ENCODE data around the gene DIRAS2. TPM values are rescaled to one million over a fixed set of nuclear protein-coding genes. Genes with fewer than 3 reads are reported as not detected.

Gene DIRAS2
- total RNA-seq, 1 experiment from 2014 or later = not detected

GRCh38 chr9:90647843-90648242, 5.2 kb upstream of the DIRAS2 start:
- DNase-seq = no peak
- ChIA-PET POLR2A (ENCODE audit: unreplicated experiment) (no interaction called here), CTCF (no interaction called here)
- H3K4me1 ChIP-seq (replicated peaks; ENCODE audit: insufficient read depth) = peaks cover 10% of the 10 kb centered on the region
- no peaks in the 10 kb centered on the region; the same call in 1 of the 2 replicates for H3K27me3 ChIP-seq (ENCODE audit: insufficient read depth, low read depth)
- H3K9me3 ChIP-seq (ENCODE audit: insufficient read depth, low read depth) = no peaks in the 10 kb centered on the region
- no peaks in the 10 kb centered on the region for H3K36me3 ChIP-seq (ENCODE audit: low read depth)
- no peaks in the 10 kb centered on the region for H3F3A ChIP-seq (ENCODE audit: insufficient read depth, low read depth)
- H3K4me2 ChIP-seq = no peak overlapping the region
- no peaks in the 10 kb centered on the region for H4K20me1 ChIP-seq (ENCODE audit: insufficient read depth)
- no TSS peak for BruUV-seq (replicated peaks)
- no peak overlapping the region for H2AFZ ChIP-seq
- no peak overlapping the region for H3K4me3 ChIP-seq
- TF ChIP-seq, protein P1, sequence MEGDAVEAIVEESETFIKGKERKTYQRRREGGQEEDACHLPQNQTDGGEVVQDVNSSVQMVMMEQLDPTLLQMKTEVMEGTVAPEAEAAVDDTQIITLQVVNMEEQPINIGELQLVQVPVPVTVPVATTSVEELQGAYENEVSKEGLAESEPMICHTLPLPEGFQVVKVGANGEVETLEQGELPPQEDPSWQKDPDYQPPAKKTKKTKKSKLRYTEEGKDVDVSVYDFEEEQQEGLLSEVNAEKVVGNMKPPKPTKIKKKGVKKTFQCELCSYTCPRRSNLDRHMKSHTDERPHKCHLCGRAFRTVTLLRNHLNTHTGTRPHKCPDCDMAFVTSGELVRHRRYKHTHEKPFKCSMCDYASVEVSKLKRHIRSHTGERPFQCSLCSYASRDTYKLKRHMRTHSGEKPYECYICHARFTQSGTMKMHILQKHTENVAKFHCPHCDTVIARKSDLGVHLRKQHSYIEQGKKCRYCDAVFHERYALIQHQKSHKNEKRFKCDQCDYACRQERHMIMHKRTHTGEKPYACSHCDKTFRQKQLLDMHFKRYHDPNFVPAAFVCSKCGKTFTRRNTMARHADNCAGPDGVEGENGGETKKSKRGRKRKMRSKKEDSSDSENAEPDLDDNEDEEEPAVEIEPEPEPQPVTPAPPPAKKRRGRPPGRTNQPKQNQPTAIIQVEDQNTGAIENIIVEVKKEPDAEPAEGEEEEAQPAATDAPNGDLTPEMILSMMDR (conservative IDR thresholded peaks at IDR 0.05) = no peak
- no peak for TF ChIP-seq EZH2 (IDR thresholded peaks at IDR 0.05; ENCODE audit: low read depth)
- no peaks in the 10 kb centered on the region for H3K9me2 ChIP-seq (ENCODE audit: insufficient read depth)
- intact Hi-C loops (cut with micrococcal nuclease; ENCODE audit: unreplicated experiment) = no loop called here
- no peak overlapping the region for H3K27ac ChIP-seq
- H3K79me2 ChIP-seq (ENCODE audit: low read depth) = no peaks in the 10 kb centered on the region

GRCh38 chr9:90645721-90646120, 3.1 kb upstream of the DIRAS2 start:
- no peaks in the 10 kb centered on the region for H3F3A ChIP-seq (ENCODE audit: insufficient read depth, low read depth)
- DNase-seq = no peak
- H3K9me2 ChIP-seq (ENCODE audit: insufficient read depth) = no peaks in the 10 kb centered on the region
- no peak overlapping the region for H3K4me2 ChIP-seq
- peaks cover 10% of the 10 kb centered on the region for H3K4me1 ChIP-seq (replicated peaks; ENCODE audit: insufficient read depth)
- TF ChIP-seq EZH2 (IDR thresholded peaks at IDR 0.05; ENCODE audit: low read depth) = no peak
- TF ChIP-seq, protein P1 (conservative IDR thresholded peaks at IDR 0.05) = no peak
- no peaks in the 10 kb centered on the region for H3K79me2 ChIP-seq (ENCODE audit: low read depth)
- H3K4me3 ChIP-seq = no peak overlapping the region
- no peaks in the 10 kb centered on the region; the same call in 1 of the 2 replicates for H3K27me3 ChIP-seq (ENCODE audit: insufficient read depth, low read depth)
- no TSS peak for BruUV-seq (replicated peaks)
- H3K36me3 ChIP-seq (ENCODE audit: low read depth) = no peaks in the 10 kb centered on the region
- intact Hi-C loops (cut with micrococcal nuclease; ENCODE audit: unreplicated experiment) = no loop called here
- POLR2A ChIA-PET (ENCODE audit: unreplicated experiment) = no interaction called here
- H3K27ac ChIP-seq = no peak overlapping the region
- CTCF ChIA-PET = no interaction called here
- no peaks in the 10 kb centered on the region for H3K9me3 ChIP-seq (ENCODE audit: insufficient read depth, low read depth)
- no peaks in the 10 kb centered on the region for H4K20me1 ChIP-seq (ENCODE audit: insufficient read depth)
- H2AFZ ChIP-seq = no peak overlapping the region

DNA sequence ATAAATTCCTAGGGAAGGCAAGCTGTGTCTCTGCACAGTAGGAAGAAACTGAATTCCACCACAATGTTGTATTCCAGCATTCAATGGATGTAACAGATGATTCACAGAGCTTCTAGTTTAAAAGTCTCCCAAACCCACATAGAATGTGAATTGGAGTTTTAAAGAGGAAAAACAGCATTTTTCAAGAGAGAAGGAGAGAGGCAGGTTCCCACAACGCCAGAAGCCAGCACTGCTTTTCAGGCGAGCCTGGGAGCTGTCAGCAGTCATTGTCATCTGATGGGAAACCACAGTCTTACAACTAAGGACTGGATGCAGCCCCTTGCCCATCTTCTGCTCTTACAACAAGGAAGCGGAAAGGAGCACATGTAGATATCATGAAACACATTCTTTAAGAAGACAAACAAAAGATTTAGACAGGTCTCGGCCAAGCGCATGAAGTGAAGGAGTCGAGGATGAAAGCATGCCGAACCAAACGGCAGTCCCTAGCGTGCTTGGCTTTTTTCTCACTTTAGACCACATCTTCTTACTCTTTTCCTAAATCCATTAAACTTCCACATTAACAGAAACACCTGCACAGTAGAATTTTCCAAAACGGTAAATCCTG, 638 bp downstream of the DIRAS2 start:
- H4K20me1 ChIP-seq (ENCODE audit: insufficient read depth) = no peaks in the 10 kb centered on the region
- no peaks in the 10 kb centered on the region for H3F3A ChIP-seq (ENCODE audit: insufficient read depth, low read depth)
- no peak for DNase-seq
- TF ChIP-seq EZH2 (IDR thresholded peaks at IDR 0.05; ENCODE audit: low read depth) = no peak
- TF ChIP-seq, protein P1 (conservative IDR thresholded peaks at IDR 0.05) = no peak
- no peaks in the 10 kb centered on the region for H3K9me3 ChIP-seq (ENCODE audit: insufficient read depth, low read depth)
- peak overlapping the region; percentile 58; the same call in 1 of the 2 replicates for H3K4me3 ChIP-seq
- peak overlapping the region; percentile 83 for H2AFZ ChIP-seq
- peaks cover 10% of the 10 kb centered on the region for H3K4me1 ChIP-seq (replicated peaks; ENCODE audit: insufficient read depth)
- H3K27me3 ChIP-seq (ENCODE audit: insufficient read depth, low read depth) = no peaks in the 10 kb centered on the region
- H3K9me2 ChIP-seq (ENCODE audit: insufficient read depth) = no peaks in the 10 kb centered on the region
- ChIA-PET POLR2A (ENCODE audit: unreplicated experiment) (no interaction called here), CTCF (interaction anchor here (0.9 kb wide), 1 partner anchor 274 kb away, joined by 3 read pairs; no protein-coding TSS in a partner anchor)
- H3K79me2 ChIP-seq (ENCODE audit: low read depth) = no peaks in the 10 kb centered on the region
- intact Hi-C loops (cut with micrococcal nuclease; ENCODE audit: unreplicated experiment) = no loop called here
- BruUV-seq (replicated peaks) = no TSS peak
- H3K4me2 ChIP-seq = peak overlapping the region; percentile 78
- H3K27ac ChIP-seq = no peak overlapping the region
- H3K36me3 ChIP-seq (ENCODE audit: low read depth) = no peaks in the 10 kb centered on the region
